Thoracic aorta (tissue), 2 donors: ENCODE data around the gene AOC3. TPM values are rescaled to one million over a fixed set of nuclear protein-coding genes. Genes with fewer than 3 reads are reported as not detected.
"Not testable (repeated sequence)": the region's sequence is repeated elsewhere in the genome, so short reads cannot be mapped to it uniquely, and the experiment has no call there.

Experiments
- ATAC-seq: fragments of 150-250 bp; one replicate; pipeline ENCODE4 v1.8.0; 2017; ENCODE audit warnings: low read depth; ENCODE audit not compliant: insufficient number of reproducible peaks, low FRiP score
- DNase-seq: peaks from one replicate; pipeline ENCODE4 v3.0.0-alpha.2; 2020; ENCODE audit warnings: low spot score
- H3K27ac ChIP-seq, 2 donors: fragments of 200-600 bp; sonication (generic); 1 replicate in 1 of 2; 2 replicates in 1 of 2; pipeline ENCODE4 v1.5.1; 2016; ENCODE audit warnings: mild to moderate bottlenecking in 2 of 2, moderate library complexity in 2 of 2
- H3K27me3 ChIP-seq: fragments of 200-600 bp; sonication (generic); replicated peaks from 2 replicates; pipeline ENCODE4 v1.6.0; 2016; ENCODE audit warnings: mild to moderate bottlenecking; ENCODE audit not compliant: insufficient read depth
- H3K36me3 ChIP-seq: fragments of 200-600 bp; sonication (generic); one replicate; pipeline ENCODE4 v1.5.1; 2016
- H3K4me1 ChIP-seq, 2 donors: fragments of 200-600 bp; sonication (generic); 1 replicate in 1 of 2; 2 replicates in 1 of 2; pipeline versions ENCODE4 v1.5.1 to v1.6.0; 2016; ENCODE audit warnings: low read depth in 2 of 2, mild to moderate bottlenecking in 1 of 2; ENCODE audit not compliant: control insufficient read depth in 1 of 2
- H3K4me3 ChIP-seq: fragments of 200-600 bp; sonication (generic); 2 replicates; pipeline ENCODE4 v1.5.1; 2016; ENCODE audit warnings: mild to moderate bottlenecking
- H3K9me3 ChIP-seq: fragments of 200-600 bp; sonication (generic); 2 replicates; pipeline ENCODE4 v1.5.1; 2016
- total RNA-seq, 2 donors: library from RNA; depleted of rRNA; stranded (reverse); fragments of >200 nt; gene quantifications; one replicate each; pipeline versions ENCODE4 v1.1.0 to v1.2.3, GENCODE V29; 2016
- TF ChIP-seq, protein P1 (sequence below): fragments of 200-600 bp; sonication (generic); IDR thresholded peaks from one replicate; pipeline ENCODE4 v1.5.1; 2019; ENCODE audit warnings: antibody characterized with exemption

The AOC3 gene
- total RNA-seq, 2 donors from 2014 or later, result 117 to 146 TPM

GRCh38 chr17:42871647-42872046 lies 20.6 kb downstream of the AOC3 start:
- ATAC-seq, result no peak
- TF ChIP-seq, protein P1, sequence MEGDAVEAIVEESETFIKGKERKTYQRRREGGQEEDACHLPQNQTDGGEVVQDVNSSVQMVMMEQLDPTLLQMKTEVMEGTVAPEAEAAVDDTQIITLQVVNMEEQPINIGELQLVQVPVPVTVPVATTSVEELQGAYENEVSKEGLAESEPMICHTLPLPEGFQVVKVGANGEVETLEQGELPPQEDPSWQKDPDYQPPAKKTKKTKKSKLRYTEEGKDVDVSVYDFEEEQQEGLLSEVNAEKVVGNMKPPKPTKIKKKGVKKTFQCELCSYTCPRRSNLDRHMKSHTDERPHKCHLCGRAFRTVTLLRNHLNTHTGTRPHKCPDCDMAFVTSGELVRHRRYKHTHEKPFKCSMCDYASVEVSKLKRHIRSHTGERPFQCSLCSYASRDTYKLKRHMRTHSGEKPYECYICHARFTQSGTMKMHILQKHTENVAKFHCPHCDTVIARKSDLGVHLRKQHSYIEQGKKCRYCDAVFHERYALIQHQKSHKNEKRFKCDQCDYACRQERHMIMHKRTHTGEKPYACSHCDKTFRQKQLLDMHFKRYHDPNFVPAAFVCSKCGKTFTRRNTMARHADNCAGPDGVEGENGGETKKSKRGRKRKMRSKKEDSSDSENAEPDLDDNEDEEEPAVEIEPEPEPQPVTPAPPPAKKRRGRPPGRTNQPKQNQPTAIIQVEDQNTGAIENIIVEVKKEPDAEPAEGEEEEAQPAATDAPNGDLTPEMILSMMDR, result no peak
- Histone ChIP-seq H3K9me3 (no peaks in the 10 kb centered on the region), H3K36me3 (peaks cover 31% of the 10 kb centered on the region), H3K27ac (no peak overlapping the region), H3K4me3 (no peak overlapping the region), H3K27me3 (no peaks in the 10 kb centered on the region), H3K4me1 (no peaks in the 10 kb centered on the region)
- DNase-seq, result no peak

GRCh38 chr17:42872251-42872965 lies 21.4 kb downstream of the AOC3 start:
- Histone ChIP-seq H3K36me3 (peaks cover 25% of the 10 kb centered on the region), H3K9me3 (no peaks in the 10 kb centered on the region), H3K4me1 (no peaks in the 10 kb centered on the region), H3K27ac (no peak overlapping the region), H3K4me3 (no peak overlapping the region), H3K27me3 (no peaks in the 10 kb centered on the region)
- no peak for DNase-seq
- ATAC-seq, result no peak
- TF ChIP-seq, protein P1, result no peak

- Histone ChIP-seq H3K36me3 (peaks cover 25% of the 10 kb centered on the region), H3K27me3 (no peaks in the 10 kb centered on the region), H3K4me1 (no peaks in the 10 kb centered on the region), H3K27ac (no peak overlapping the region), H3K4me3 (no peak overlapping the region), H3K9me3 (no peaks in the 10 kb centered on the region)
- ATAC-seq (no peak), DNase-seq (no peak)
- TF ChIP-seq, protein P1, result no peak
Observed at GRCh38 chr17:42873315-42873714, 22.3 kb downstream of the AOC3 start.

GRCh38 chr17:42873932-42874695 lies 23.1 kb downstream of the AOC3 start:
- not testable (repeated sequence) for DNase-seq, H3K4me1 ChIP-seq, H3K27me3 ChIP-seq, H3K27ac ChIP-seq, ATAC-seq, H3K4me3 ChIP-seq, H3K9me3 ChIP-seq
- peaks cover 25% of the 10 kb centered on the region for H3K36me3 ChIP-seq

GRCh38 chr17:42877037-42877436 lies 26.0 kb downstream of the AOC3 start:
- TF ChIP-seq, protein P1, result no peak
- no peaks in the 10 kb centered on the region for H3K9me3 ChIP-seq
- H3K27ac ChIP-seq, result no peak overlapping the region
- H3K4me3 ChIP-seq, result no peak overlapping the region
- no peaks in the 10 kb centered on the region for H3K4me1 ChIP-seq
- peaks cover 5% of the 10 kb centered on the region for H3K36me3 ChIP-seq
- no peaks in the 10 kb centered on the region for H3K27me3 ChIP-seq
- DNase-seq, result no peak
- no peak for ATAC-seq
